Measurements from ENCODE around the gene PLEKHA1.

Gene PLEKHA1

DNA sequence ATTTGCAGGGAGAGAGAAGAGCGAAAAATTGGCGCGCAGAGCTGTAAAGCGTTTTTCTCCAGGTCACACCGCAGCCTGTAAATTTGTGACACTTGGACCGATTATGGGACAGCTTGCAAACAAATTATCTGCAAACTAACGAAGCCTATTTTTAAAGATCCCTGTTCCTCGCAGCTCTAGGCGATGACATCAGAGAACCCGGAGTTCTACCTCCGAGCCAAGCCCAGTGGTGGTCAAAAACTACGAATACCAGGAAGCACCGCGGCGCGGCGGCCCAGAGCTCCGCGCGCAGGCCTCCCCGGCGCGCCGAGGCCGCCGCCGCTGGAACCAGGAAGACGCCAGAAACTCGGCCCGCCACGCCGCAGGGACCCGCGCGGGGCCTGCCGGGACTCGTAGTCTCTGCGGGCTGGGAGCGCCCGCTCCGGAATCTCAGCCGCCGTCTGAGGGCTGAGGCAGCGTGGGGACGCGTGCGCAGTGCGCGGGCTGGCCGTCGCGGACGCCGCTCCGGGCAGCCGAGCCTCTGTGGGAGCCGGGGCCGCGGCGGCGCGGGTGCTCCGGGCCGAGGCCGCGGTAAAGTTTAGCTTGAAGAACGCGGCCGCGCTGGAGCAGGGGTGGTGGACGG, at the start of gene PLEKHA1:
Gene PLEKHA1 (plus strand): TSS at position 472 of the 622 bp plus-strand sequence. CDS start 18,493 bp downstream, outside the sequence.
- peaks cover 25% of the 10 kb centered on the region for H3K4me1 Mint-ChIP-seq (ENCODE audit: low read depth)
- H3K9me3 Mint-ChIP-seq = no peaks in the 10 kb centered on the region
- peak within 1 kb of the TSS; percentile 87 for H3K4me3 Mint-ChIP-seq
- H3K27me3 Mint-ChIP-seq (ENCODE audit: low read depth) = peaks cover 63% of the 10 kb centered on the region
- DNase-seq (ENCODE audit: low spot score) = peak; percentile 92
- H3K36me3 Mint-ChIP-seq (ENCODE audit: low read depth) = no peaks in the 10 kb centered on the region
- H3K27ac Mint-ChIP-seq = peak within 1 kb of the TSS; percentile 86

- Mint-ChIP-seq H3K27me3 (ENCODE audit: low read depth) (peaks cover 7% of the 10 kb centered on the region), H3K27ac (no peak overlapping the region), H3K4me3 (no peak overlapping the region), H3K36me3 (ENCODE audit: low read depth) (no peaks in the 10 kb centered on the region), H3K4me1 (ENCODE audit: low read depth) (no peaks in the 10 kb centered on the region), H3K9me3 (no peaks in the 10 kb centered on the region)
- no peak for DNase-seq (ENCODE audit: low spot score)
Measured at GRCh38 chr10:122325235-122325634, 49.3 kb upstream of the PLEKHA1 start.

- DNase-seq (ENCODE audit: low spot score) = no peak
- Mint-ChIP-seq H3K4me1 (ENCODE audit: low read depth) (no peaks in the 10 kb centered on the region), H3K4me3 (no peak overlapping the region), H3K27ac (no peak overlapping the region), H3K27me3 (ENCODE audit: low read depth) (peaks cover 7% of the 10 kb centered on the region), H3K36me3 (ENCODE audit: low read depth) (no peaks in the 10 kb centered on the region), H3K9me3 (no peaks in the 10 kb centered on the region)
Measured at GRCh38 chr10:122326385-122326784, 48.1 kb upstream of the PLEKHA1 start.

DNA sequence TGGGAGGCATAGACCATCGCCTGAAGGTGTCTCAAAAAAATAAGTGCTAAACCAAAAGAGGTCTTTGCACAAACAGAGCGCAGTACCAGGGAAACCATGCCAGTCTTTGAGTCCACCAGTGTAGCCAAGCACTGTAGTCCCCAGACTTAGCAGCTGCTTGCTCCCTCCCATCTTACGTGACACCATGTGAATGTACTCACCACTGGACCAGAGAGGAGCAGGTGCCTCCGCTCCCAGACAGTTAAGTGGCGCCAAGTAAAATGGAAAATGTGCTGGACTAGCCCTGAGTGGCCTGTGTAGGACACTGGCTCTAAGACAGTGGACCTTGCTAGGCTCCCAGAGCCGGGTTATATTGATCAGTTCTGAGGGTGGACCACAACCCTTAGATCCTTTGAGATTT, 47.7 kb upstream of the PLEKHA1 start:
- Mint-ChIP-seq H3K27me3 (ENCODE audit: low read depth) (peaks cover 5% of the 10 kb centered on the region), H3K4me1 (ENCODE audit: low read depth) (no peaks in the 10 kb centered on the region), H3K9me3 (no peaks in the 10 kb centered on the region), H3K36me3 (ENCODE audit: low read depth) (no peaks in the 10 kb centered on the region), H3K27ac (no peak overlapping the region), H3K4me3 (no peak overlapping the region)
- no peak for DNase-seq (ENCODE audit: low spot score)

GRCh38 chr10:122327237-122328206, 47.0 kb upstream of the PLEKHA1 start:
- Mint-ChIP-seq H3K36me3 (ENCODE audit: low read depth) (no peaks in the 10 kb centered on the region), H3K9me3 (no peaks in the 10 kb centered on the region), H3K27ac (no peak overlapping the region), H3K4me3 (no peak overlapping the region), H3K27me3 (ENCODE audit: low read depth) (peaks cover 5% of the 10 kb centered on the region), H3K4me1 (ENCODE audit: low read depth) (no peaks in the 10 kb centered on the region)
- DNase-seq (ENCODE audit: low spot score) = no peak

DNA sequence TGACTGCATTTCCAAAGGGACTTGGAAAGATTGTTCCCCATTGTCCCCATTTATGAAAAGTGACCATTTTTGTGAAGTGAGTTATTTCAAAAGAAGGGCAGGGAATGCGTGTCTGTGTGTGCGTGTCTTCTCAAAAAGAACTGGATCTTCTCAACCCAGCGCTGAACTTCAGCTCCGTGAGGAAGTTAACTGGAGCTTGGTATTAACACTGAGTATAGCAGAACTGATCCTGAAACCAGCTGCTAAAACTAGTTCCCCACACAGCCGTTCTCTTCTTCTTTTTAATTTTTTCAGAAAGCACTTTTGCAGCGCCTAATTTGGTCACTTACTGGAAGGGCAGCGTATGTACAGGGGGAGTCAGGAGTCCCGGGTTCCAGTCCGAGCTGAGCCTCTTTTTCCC, 45.8 kb upstream of the PLEKHA1 start:
- Mint-ChIP-seq H3K9me3 (no peaks in the 10 kb centered on the region), H3K27me3 (ENCODE audit: low read depth) (peaks cover 5% of the 10 kb centered on the region), H3K4me3 (no peak overlapping the region), H3K4me1 (ENCODE audit: low read depth) (no peaks in the 10 kb centered on the region), H3K36me3 (ENCODE audit: low read depth) (no peaks in the 10 kb centered on the region), H3K27ac (no peak overlapping the region)
- no peak for DNase-seq (ENCODE audit: low spot score)

- H3K4me1 Mint-ChIP-seq (ENCODE audit: low read depth) = no peaks in the 10 kb centered on the region
- H3K9me3 Mint-ChIP-seq = no peaks in the 10 kb centered on the region
- no peaks in the 10 kb centered on the region for H3K36me3 Mint-ChIP-seq (ENCODE audit: low read depth)
- H3K4me3 Mint-ChIP-seq = no peak overlapping the region
- no peak overlapping the region for H3K27ac Mint-ChIP-seq
- peaks cover 5% of the 10 kb centered on the region for H3K27me3 Mint-ChIP-seq (ENCODE audit: low read depth)
- DNase-seq (ENCODE audit: low spot score) = no peak
Measured at GRCh38 chr10:122329416-122329815, 45.1 kb upstream of the PLEKHA1 start.

GRCh38 chr10:122331100-122331499, 43.4 kb upstream of the PLEKHA1 start:
- H3K27me3 Mint-ChIP-seq (ENCODE audit: low read depth) = peaks cover 5% of the 10 kb centered on the region
- no peaks in the 10 kb centered on the region for H3K36me3 Mint-ChIP-seq (ENCODE audit: low read depth)
- H3K9me3 Mint-ChIP-seq = no peaks in the 10 kb centered on the region
- H3K27ac Mint-ChIP-seq = no peak overlapping the region
- DNase-seq (ENCODE audit: low spot score) = no peak
- H3K4me1 Mint-ChIP-seq (ENCODE audit: low read depth) = no peaks in the 10 kb centered on the region
- no peak overlapping the region for H3K4me3 Mint-ChIP-seq

DNA sequence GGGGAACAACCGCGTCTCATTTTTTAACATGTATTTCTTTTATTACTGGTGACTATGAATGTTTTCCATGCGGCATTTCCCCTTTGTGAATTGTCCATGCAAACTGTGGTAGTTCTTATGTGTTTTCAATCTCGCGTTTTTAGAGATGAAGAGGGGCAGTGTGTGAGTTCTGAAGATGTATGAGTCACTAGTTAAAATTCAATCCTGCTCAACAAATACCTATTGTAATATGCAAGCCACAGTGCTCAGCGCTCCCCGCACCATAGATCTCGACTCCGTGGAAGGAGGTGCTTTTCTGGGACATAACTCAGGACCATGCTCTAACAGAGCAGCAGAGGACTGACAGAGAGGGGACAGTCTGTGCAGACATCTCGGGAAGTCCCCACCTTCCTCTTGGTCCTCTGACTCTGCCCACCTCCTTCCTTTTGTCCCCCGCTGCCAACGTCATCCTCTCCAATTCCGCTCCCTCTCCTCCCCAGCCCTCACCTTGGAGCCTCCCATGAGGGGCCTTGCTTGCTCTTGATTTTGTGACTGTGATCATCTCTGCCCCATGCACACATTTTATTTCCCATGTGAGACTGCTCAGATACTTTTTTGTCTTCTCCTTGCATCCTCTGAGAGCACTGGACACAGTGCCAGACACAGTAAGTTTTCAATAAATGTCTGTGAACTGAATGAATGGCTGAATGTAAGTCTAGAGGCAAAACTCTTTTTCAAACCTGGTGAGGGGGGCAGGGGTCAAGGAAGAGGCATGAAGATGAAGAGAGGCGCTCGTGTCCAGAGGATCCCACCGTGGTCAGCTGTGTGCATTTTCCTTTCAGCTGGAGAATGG, 42.7 kb upstream of the PLEKHA1 start:
- DNase-seq (ENCODE audit: low spot score) = no peak
- Mint-ChIP-seq H3K4me1 (ENCODE audit: low read depth) (no peaks in the 10 kb centered on the region), H3K36me3 (ENCODE audit: low read depth) (no peaks in the 10 kb centered on the region), H3K9me3 (no peaks in the 10 kb centered on the region), H3K27me3 (ENCODE audit: low read depth) (peaks cover 4% of the 10 kb centered on the region), H3K27ac (no peak overlapping the region), H3K4me3 (no peak overlapping the region)

- Mint-ChIP-seq H3K27ac (no peak overlapping the region), H3K9me3 (no peaks in the 10 kb centered on the region), H3K4me1 (ENCODE audit: low read depth) (no peaks in the 10 kb centered on the region), H3K36me3 (ENCODE audit: low read depth) (no peaks in the 10 kb centered on the region), H3K27me3 (ENCODE audit: low read depth) (peaks cover 4% of the 10 kb centered on the region), H3K4me3 (no peak overlapping the region)
- DNase-seq (ENCODE audit: low spot score) = peak; percentile 48
Measured at GRCh38 chr10:122333037-122333436, 41.5 kb upstream of the PLEKHA1 start.

- H3K27me3 Mint-ChIP-seq (ENCODE audit: low read depth) = peaks cover 4% of the 10 kb centered on the region
- H3K4me1 Mint-ChIP-seq (ENCODE audit: low read depth) = no peaks in the 10 kb centered on the region
- DNase-seq (ENCODE audit: low spot score) = no peak
- no peaks in the 10 kb centered on the region for H3K9me3 Mint-ChIP-seq
- H3K27ac Mint-ChIP-seq = no peak overlapping the region
- no peaks in the 10 kb centered on the region for H3K36me3 Mint-ChIP-seq (ENCODE audit: low read depth)
- no peak overlapping the region for H3K4me3 Mint-ChIP-seq
Measured at GRCh38 chr10:122336332-122336731, 38.2 kb upstream of the PLEKHA1 start.

- H3K27ac Mint-ChIP-seq = no peak overlapping the region
- no peaks in the 10 kb centered on the region for H3K9me3 Mint-ChIP-seq
- no peaks in the 10 kb centered on the region for H3K4me1 Mint-ChIP-seq (ENCODE audit: low read depth)
- H3K36me3 Mint-ChIP-seq (ENCODE audit: low read depth) = no peaks in the 10 kb centered on the region
- H3K4me3 Mint-ChIP-seq = no peak overlapping the region
- DNase-seq (ENCODE audit: low spot score) = no peak
- H3K27me3 Mint-ChIP-seq (ENCODE audit: low read depth) = peaks cover 3% of the 10 kb centered on the region
Measured at GRCh38 chr10:122336961-122337360, 37.5 kb upstream of the PLEKHA1 start.

- no peak for DNase-seq (ENCODE audit: low spot score)
- H3K36me3 Mint-ChIP-seq (ENCODE audit: low read depth) = no peaks in the 10 kb centered on the region
Measured at GRCh38 chr10:122338609-122339441, 35.7 kb upstream of the PLEKHA1 start.

More at GRCh38 chr10:122338609-122339441, 35.7 kb upstream of the PLEKHA1 start:
- H3K4me3 Mint-ChIP-seq = no peak overlapping the region
- H3K9me3 Mint-ChIP-seq = no peaks in the 10 kb centered on the region
- H3K27ac Mint-ChIP-seq = no peak overlapping the region
- peaks cover 1% of the 10 kb centered on the region for H3K4me1 Mint-ChIP-seq (ENCODE audit: low read depth)
- H3K27me3 Mint-ChIP-seq (ENCODE audit: low read depth) = peaks cover 2% of the 10 kb centered on the region

All from T-helper 2 cell treated with Interferon-gamma antibody and Interleukin-4, amounts not matched to agents 5 μg/mL and 100 μg/mL, for 36 hours (primary cell).